ENCODE data around the gene ATP9A. TPM values are rescaled to one million over a fixed set of nuclear protein-coding genes. Genes with fewer than 3 reads are reported as not detected.

Gene ATP9A
- polyA plus RNA-seq, 1 donor (not counting 4 experiments of a cell fraction or from before 2014, with no cell fraction given), result 5.8 TPM

DNA sequence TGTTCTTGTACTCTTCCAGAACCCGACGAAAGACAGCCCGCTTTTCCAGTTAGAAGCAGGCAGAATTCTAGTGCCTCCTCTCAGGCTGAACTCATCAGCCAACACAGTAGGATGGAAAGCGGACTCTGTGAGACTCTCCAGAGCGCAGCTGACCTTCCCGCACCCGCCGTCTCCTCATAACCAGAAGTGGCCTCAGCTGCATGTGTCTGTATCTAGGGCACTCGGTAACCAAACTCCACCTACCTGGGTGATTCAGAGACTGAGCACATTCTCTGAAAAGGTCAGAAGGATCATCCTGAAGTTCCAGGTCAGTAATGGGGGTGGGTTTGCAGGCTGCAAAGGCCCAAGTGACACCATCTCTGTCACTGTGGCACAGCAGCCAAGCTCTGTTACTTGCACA is 158.9 kb downstream of the ATP9A start:
- H3K27ac ChIP-seq (ENCODE audit: control insufficient read depth, insufficient read depth, low read length), result no peak overlapping the region
- H3K4me2 ChIP-seq (ENCODE audit: control insufficient read depth, extremely low read depth, insufficient read depth, low read depth, low read length), result no peak overlapping the region
- H2AFZ ChIP-seq (ENCODE audit: control insufficient read depth, low read length), result no peak overlapping the region
- no peaks in the 10 kb centered on the region for H3K79me2 ChIP-seq (ENCODE audit: control insufficient read depth, insufficient read depth, low read length)
- no peak for FAIRE-seq
- H3K27me3 ChIP-seq (ENCODE audit: control insufficient read depth, extremely low read depth, insufficient read depth, low read length), result no peaks in the 10 kb centered on the region
- TF ChIP-seq, protein P1, sequence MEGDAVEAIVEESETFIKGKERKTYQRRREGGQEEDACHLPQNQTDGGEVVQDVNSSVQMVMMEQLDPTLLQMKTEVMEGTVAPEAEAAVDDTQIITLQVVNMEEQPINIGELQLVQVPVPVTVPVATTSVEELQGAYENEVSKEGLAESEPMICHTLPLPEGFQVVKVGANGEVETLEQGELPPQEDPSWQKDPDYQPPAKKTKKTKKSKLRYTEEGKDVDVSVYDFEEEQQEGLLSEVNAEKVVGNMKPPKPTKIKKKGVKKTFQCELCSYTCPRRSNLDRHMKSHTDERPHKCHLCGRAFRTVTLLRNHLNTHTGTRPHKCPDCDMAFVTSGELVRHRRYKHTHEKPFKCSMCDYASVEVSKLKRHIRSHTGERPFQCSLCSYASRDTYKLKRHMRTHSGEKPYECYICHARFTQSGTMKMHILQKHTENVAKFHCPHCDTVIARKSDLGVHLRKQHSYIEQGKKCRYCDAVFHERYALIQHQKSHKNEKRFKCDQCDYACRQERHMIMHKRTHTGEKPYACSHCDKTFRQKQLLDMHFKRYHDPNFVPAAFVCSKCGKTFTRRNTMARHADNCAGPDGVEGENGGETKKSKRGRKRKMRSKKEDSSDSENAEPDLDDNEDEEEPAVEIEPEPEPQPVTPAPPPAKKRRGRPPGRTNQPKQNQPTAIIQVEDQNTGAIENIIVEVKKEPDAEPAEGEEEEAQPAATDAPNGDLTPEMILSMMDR (optimal IDR thresholded peaks at IDR 0.05 in 1 of 3, IDR thresholded peaks at IDR 0.05 in 1 of 3, conservative IDR thresholded peaks at IDR 0.05 in 1 of 3; ENCODE audit: extremely low read depth in 1 of 3, insufficient read depth in 2 of 3, low read length in 3 of 3), result no peak
- TF ChIP-seq EZH2 (IDR thresholded peaks at IDR 0.05; ENCODE audit: low read length), result no peak
- no peaks in the 10 kb centered on the region for H3K36me3 ChIP-seq (ENCODE audit: control insufficient read depth in 2 of 2, extremely low read depth in 1 of 2, insufficient read depth in 2 of 2, low read length in 2 of 2)
- H3K4me3 ChIP-seq (ENCODE audit: control insufficient read depth in 2 of 3, extremely low read depth in 1 of 3, insufficient read depth in 2 of 3, low read depth in 1 of 3, low read length in 3 of 3), result no peak overlapping the region
- dilution Hi-C loops (cut with MboI; ENCODE audit: extremely low pct_ligation_motif_present, low sequenced_read_pairs), result no loop called here
- H3K9me3 ChIP-seq (ENCODE audit: control insufficient read depth, low read depth, low read length), result no peaks in the 10 kb centered on the region
- H4K20me1 ChIP-seq (ENCODE audit: control insufficient read depth, extremely low read depth, insufficient read depth, low read length), result no peaks in the 10 kb centered on the region
- no peaks in the 10 kb centered on the region for H3K4me1 ChIP-seq (ENCODE audit: control insufficient read depth, extremely low read depth, insufficient read depth, low read length)
- no peak overlapping the region for H3K9ac ChIP-seq (ENCODE audit: control insufficient read depth, extremely low read depth, insufficient read depth, low read length)
- H3K9me1 ChIP-seq (ENCODE audit: control insufficient read depth, extremely low read depth, insufficient read depth, low read length), result no peaks in the 10 kb centered on the region
- DNase-seq (ENCODE audit: low read depth, low spot score), result no peak

GRCh38 chr20:51608061-51608460 is 160.1 kb downstream of the ATP9A start:
- H3K36me3 ChIP-seq (ENCODE audit: control insufficient read depth in 2 of 2, extremely low read depth in 1 of 2, insufficient read depth in 2 of 2, low read length in 2 of 2), result no peaks in the 10 kb centered on the region
- DNase-seq (ENCODE audit: low read depth, low spot score), result no peak
- H3K27me3 ChIP-seq (ENCODE audit: control insufficient read depth, extremely low read depth, insufficient read depth, low read length), result no peaks in the 10 kb centered on the region
- H3K27ac ChIP-seq (ENCODE audit: control insufficient read depth, insufficient read depth, low read length), result no peak overlapping the region
- H3K9ac ChIP-seq (ENCODE audit: control insufficient read depth, extremely low read depth, insufficient read depth, low read length), result no peak overlapping the region
- FAIRE-seq, result no peak
- H3K4me2 ChIP-seq (ENCODE audit: control insufficient read depth, extremely low read depth, insufficient read depth, low read depth, low read length), result no peak overlapping the region
- H3K4me3 ChIP-seq (ENCODE audit: control insufficient read depth in 2 of 3, extremely low read depth in 1 of 3, insufficient read depth in 2 of 3, low read depth in 1 of 3, low read length in 3 of 3), result no peak overlapping the region
- H3K9me1 ChIP-seq (ENCODE audit: control insufficient read depth, extremely low read depth, insufficient read depth, low read length), result no peaks in the 10 kb centered on the region
- no peaks in the 10 kb centered on the region for H3K9me3 ChIP-seq (ENCODE audit: control insufficient read depth, low read depth, low read length)
- no peaks in the 10 kb centered on the region for H3K79me2 ChIP-seq (ENCODE audit: control insufficient read depth, insufficient read depth, low read length)
- no peak overlapping the region for H2AFZ ChIP-seq (ENCODE audit: control insufficient read depth, low read length)
- no peaks in the 10 kb centered on the region for H3K4me1 ChIP-seq (ENCODE audit: control insufficient read depth, extremely low read depth, insufficient read depth, low read length)
- H4K20me1 ChIP-seq (ENCODE audit: control insufficient read depth, extremely low read depth, insufficient read depth, low read length), result no peaks in the 10 kb centered on the region
- dilution Hi-C loops (cut with MboI; ENCODE audit: extremely low pct_ligation_motif_present, low sequenced_read_pairs), result no loop called here
- TF ChIP-seq, protein P1 (optimal IDR thresholded peaks at IDR 0.05 in 1 of 3, IDR thresholded peaks at IDR 0.05 in 1 of 3, conservative IDR thresholded peaks at IDR 0.05 in 1 of 3; ENCODE audit: extremely low read depth in 1 of 3, insufficient read depth in 2 of 3, low read length in 3 of 3), result no peak
- no peak for TF ChIP-seq EZH2 (IDR thresholded peaks at IDR 0.05; ENCODE audit: low read length)
